ENCODE measurements around the gene IBA57. TPM values are rescaled to one million over a fixed set of nuclear protein-coding genes. Genes with fewer than 3 reads are reported as not detected.

Gene IBA57
- total RNA-seq, 1 donor from 2014 or later, result 8.9 TPM

- no peak for DNase-seq (ENCODE audit: low read depth in 2 of 2)
These were observed 20.6 kb upstream of the IBA57 start for GRCh38 chr1:228144993-228145343.

- no peak for DNase-seq (ENCODE audit: low read depth in 2 of 2)
These were observed 19.9 kb upstream of the IBA57 start for GRCh38 chr1:228145463-228146416.

DNA sequence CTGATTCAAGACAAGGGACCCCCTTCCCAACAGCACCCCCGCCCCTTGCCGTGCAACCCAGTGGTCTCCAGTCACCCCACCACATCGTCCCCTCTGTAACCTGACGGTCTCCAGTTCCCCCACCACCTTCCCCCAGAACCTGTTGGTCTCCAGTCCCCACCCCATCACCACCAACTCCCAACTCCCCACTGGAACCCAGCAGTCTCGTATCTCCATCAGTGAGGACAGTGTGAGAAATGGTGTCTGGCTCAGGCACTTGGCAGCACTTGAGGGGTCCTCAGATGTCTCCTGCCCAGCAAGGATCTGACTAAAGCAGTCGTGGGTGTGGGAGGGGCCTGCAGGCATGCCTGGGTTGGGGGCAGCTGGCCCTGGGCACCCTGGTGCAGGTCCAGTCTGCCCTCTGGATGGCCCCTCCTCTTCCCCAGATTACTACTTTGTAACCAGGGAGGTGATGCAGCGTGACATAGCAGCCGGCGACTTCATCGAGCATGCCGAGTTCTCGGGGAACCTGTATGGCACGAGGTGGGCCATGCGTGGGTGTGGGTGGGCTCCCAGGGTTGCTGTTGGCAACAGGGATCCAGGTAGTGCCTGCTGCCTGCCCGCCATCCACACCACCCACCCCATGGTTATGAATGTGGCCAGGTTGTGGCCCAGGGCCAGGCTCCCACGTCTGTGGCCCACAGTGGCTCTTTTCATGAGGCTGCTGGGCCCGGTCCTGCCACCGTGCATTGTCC is 19.0 kb upstream of the IBA57 start:
- DNase-seq (ENCODE audit: low read depth in 2 of 2), result no peak

- no peak for DNase-seq (ENCODE audit: low read depth in 2 of 2)
These were observed 18.4 kb upstream of the IBA57 start for GRCh38 chr1:228147151-228147693.

GRCh38 chr1:228147768-228148167 is 17.8 kb upstream of the IBA57 start:
- DNase-seq (ENCODE audit: low read depth in 2 of 2), result no peak

- peak in 1 of 2 donors; percentile 51 for DNase-seq (ENCODE audit: low read depth in 2 of 2)
These were observed 17.3 kb upstream of the IBA57 start for GRCh38 chr1:228148196-228148861.

DNA sequence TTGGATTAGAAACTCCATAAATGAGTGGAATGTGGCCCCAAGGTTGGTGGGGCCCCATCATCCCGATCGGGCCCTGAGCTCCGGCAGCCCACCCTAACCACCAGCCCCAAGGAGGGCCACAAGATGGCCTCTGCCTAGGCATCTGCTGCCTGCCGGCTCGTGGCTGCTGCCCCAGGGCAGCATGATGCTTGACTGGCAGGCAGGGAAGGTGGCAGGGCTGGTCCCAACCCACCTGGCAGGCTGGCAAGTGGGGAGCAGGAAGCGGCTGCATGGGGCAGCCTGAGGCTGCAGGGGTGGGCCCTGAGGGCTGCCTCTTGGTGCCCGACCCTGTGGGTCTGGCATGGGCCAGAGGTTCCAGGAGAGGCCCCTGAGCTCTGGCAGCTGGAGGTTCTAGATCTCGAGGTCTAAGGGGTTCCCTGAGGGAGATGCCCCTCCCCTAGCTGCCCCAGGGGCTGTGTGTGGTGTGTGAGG is 16.6 kb upstream of the IBA57 start:
- no peak for DNase-seq (ENCODE audit: low read depth in 2 of 2)

DNA sequence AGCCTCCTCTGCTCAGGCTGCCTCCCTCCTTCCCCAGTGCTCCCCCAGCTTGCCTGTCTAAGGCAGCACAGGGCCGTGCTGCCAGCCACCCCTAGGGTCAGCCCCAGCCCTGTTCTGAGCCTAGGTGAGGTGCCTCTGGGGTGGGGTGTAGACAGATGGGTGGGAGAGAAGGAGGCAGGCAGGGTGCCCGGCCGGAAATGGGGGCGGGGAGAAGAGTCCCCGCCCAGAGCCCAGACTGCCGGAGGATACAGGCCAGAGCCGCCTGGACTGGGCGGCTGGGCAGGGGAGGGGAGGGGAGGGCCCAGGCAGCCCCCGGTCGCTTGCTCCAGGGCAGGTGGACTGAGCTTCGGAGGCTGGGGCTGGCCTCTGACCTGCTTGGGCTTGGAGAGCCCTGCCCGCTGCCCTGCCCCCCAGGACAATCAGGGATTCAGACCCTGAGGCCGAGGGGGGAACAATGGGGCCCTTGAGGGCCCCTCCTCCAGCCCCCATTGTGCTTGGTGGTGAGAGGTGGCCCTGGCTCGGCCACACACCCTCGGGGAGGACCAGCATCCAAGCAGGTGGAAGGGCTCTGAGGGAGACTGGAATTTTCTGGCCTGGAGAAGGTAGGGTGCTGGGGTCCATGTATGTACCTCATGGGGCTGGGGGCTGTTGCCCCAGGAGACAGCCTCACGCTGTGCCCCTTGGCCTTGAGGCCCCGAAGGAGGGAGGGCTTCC is 16.0 kb upstream of the IBA57 start, which contains the start of gene GJC2:
TSS of gene GJC2 (plus strand) at position 525 of the 714 bp plus-strand sequence. CDS start 7,829 bp downstream, outside the sequence.
- DNase-seq (ENCODE audit: low read depth in 2 of 2), result no peak

- DNase-seq (ENCODE audit: low read depth in 2 of 2), result no peak
These were observed 15.5 kb upstream of the IBA57 start for GRCh38 chr1:228150120-228150460.

DNA sequence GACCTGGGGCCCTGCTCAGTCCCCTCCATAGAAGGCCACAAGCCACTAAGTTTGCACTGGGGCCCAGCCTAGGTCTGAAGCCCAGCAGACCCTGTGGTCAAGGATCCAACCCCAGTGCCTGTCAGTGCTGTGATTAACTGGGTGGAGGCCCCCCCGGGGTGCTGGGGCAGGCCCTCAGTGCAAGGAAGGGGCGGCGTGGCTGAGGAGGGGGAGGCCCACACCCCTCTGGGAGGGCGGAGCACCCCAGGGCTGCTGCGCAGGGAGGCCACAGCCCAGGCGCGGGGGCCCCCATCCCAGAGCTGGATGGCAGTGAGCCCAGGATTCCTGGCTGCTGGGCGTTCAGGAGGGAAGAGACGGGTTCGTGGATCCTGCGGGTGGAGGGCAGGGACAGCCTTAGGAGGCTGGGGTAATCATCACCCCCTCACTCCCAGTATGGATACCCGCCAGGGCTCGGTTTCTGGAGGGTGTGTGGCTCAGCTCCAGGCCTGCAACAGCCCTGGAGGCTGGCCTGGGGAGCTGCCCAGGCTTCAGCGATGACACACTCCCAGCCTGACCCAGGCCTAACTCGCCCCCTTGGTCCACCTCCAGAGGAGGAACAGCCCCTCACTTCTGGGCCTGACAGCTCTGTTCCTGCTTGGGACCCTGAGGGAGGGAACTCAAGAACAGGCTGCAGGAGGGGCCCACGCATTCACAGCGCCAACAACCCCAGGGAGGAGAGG is 15.0 kb upstream of the IBA57 start:
- no peak for DNase-seq (ENCODE audit: low read depth in 2 of 2)

DNA sequence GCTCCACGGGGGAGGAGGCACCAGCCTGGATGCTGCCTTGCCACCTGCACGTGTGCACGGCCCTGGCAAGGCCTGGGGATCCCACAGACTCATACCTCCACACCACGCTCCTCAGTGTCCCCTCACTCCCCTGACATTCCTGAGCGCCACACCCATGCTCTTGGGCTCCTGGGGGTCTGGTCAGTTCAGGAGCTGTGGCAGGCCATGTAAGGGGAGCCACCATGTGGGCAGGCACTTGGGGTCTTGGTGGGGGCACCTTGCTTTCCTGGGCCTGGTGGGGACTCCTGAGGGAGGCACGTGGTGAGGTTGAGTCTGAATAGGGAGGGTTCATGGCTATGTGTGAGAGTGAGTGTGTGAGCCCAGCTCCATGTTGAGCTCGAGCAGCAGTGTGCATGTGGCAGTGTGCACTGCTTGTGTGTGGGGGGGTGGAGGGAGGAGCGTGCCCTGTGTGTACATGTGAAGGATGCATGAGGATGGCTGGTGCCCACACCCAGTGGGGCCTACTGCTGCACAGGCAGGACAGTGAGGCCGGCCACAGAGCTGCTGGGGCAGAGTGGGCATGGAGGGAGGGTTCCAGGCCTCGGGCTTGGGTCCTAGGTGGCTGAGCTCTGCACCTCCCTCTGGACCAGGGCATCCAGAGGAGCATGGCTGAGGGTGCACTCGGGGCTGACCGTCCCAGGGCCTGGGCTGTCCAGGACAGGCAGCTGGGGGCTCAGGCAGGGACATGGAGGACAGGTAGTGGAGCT is 14.3 kb upstream of the IBA57 start:
- no peak for DNase-seq (ENCODE audit: low read depth in 2 of 2)

GRCh38 chr1:228152097-228152917 is 13.3 kb upstream of the IBA57 start:
- no peak for DNase-seq (ENCODE audit: low read depth in 2 of 2)

DNA sequence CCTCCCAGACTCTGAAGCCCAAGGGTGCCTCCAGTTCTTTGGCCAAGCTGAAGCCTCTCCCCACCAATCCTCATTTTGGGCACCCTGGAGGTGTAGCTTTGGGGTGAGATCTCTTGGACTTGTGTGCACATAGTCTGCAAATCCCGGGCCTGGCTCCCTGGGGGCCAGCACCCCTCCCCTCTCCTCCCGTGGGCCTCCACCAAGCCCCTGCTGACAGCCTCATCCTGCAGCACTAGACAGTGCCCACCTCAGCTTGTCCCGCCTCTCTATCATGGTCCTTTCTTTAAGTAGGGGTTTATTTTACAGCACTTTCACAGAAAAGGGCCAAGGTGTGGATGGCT is 12.7 kb upstream of the IBA57 start:
- no peak for DNase-seq (ENCODE audit: low read depth in 2 of 2)

DNA sequence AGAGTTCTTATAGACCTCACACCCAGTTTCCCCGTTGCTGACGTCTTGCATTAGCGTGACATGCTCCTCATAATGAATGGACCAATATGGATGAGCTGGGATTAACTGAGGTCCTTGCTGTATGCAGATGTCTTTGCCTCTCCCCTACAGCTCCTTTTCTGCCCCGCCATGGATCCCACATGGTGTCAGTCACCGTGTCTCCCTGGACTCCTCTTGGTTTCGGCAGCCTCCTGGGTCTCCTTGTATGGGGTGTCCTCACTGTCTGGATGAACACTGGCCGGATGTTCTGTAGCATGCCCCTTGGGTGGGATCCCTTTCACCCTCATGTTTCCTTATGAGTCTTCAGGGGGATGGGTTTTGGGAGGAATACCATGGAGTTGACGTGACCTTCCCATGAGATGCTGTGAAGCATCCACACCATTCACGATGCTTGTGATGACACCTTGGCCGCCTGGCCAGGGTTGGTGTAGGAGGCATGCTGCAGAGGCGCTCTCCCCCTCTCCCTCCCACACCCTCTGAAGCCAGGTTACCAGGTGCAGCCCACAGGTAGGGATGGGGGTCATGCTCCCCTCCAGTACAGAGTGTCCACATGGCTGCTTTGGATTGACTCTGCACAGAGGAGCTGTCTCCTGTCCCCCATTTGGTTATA is 11.5 kb upstream of the IBA57 start:
- DNase-seq (ENCODE audit: low read depth in 2 of 2), result no peak

DNA sequence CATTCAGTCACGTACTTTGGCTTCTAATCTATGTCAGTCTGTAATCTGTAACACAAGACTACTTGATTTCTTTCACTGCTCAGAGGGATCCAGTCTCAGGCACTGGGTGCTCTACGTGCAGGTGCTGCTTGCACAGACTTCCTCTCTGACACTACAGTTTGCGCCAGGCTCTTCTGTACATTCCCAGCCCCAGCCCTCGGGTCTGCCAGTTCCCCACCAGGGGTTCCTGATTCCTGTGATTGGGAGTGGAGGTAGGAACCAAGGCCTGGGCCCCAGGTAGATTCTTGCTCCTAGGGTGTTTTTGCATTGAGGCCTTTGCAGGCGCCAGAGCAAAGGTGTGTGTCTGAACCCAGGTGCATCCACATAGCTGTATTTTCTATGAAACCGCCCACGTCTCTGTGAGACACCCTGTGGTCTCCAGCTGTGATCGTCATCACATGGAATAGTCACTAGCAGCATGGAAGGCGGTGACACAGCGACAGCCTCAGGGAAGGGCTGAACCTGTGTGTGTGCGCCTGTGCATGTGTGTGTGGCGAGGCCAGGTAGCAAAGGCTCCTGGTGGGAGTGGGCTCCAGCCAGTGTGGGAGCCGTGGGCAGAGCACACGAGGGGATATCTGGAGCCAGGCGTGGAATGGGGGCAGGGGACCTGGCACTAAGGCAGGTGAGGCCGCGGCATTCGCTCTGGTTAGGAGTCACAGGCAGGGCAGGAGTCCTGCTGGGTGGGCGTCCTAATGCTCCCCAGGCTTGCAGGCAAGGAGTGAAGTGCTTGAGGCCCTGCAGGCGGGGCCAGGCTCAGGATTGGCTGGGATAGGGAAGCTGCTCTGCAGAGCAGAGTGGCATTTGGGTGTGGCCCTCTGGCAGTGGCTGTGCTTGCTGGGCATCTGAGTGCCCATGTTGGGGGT is 10.7 kb upstream of the IBA57 start:
- DNase-seq (ENCODE audit: low read depth in 2 of 2), result no peak

- no peak for DNase-seq (ENCODE audit: low read depth in 2 of 2)
These were observed 9.7 kb upstream of the IBA57 start for GRCh38 chr1:228155596-228156514.

Data from lung microvascular endothelial cell (primary cell).